HepG2 (cell line): ENCODE results near the gene IQSEC1. TPM values are rescaled to one million over a fixed set of nuclear protein-coding genes. Genes with fewer than 3 reads are reported as not detected.

ENCODE experiments used
- CC2D1A ChIP-seq: sonication (generic); formaldehyde crosslinking; IDR thresholded peaks from 2 replicates; pipeline ENCODE4 v1.8.1; 2023; ENCODE audit warnings: mild to moderate bottlenecking, missing genetic modification reagents
- FUBP1 ChIP-seq: sonication (generic); formaldehyde crosslinking; IDR thresholded peaks from 2 replicates; pipeline ENCODE4 v1.5.1; 2020; ENCODE audit warnings: missing genetic modification reagents, mild to moderate bottlenecking, borderline replicate concordance
- GLMP ChIP-seq: sonication (generic); formaldehyde crosslinking; IDR thresholded peaks from 2 replicates; pipeline ENCODE4 v1.9.0; 2021; ENCODE audit warnings: missing genetic modification reagents, mild to moderate bottlenecking, borderline replicate concordance
- IRF2 ChIP-seq: IDR thresholded peaks from 2 replicates; pipeline ENCODE4 v1.6.1; 2018; ENCODE audit warnings: missing genetic modification reagents, missing compliant biosample characterization
- POGZ ChIP-seq: sonication (generic); formaldehyde crosslinking; IDR thresholded peaks from 2 replicates; pipeline ENCODE4 v1.4.0; 2020; ENCODE audit warnings: mild to moderate bottlenecking, missing genetic modification reagents
- REPIN1 ChIP-seq: sonication (generic); formaldehyde crosslinking; IDR thresholded peaks from 2 replicates; pipeline ENCODE4 v1.8.0; 2022; ENCODE audit warnings: missing genetic modification reagents, low read depth, mild to moderate bottlenecking, borderline replicate concordance
- SMC3 ChIP-seq: IDR thresholded peaks from 2 replicates; pipeline ENCODE4 v1.6.1; 2011; ENCODE audit warnings: low read length, improper control_type of control experiment
- TCF7L2 ChIP-seq: IDR thresholded peaks from 2 replicates; pipeline ENCODE4 v1.6.1; 2011; ENCODE audit warnings: mild to moderate bottlenecking, low read depth, low read length, moderate library complexity
- ZBTB2 ChIP-seq: sonication (generic); formaldehyde crosslinking; IDR thresholded peaks from 2 replicates; pipeline ENCODE4 v1.8.0; 2022; ENCODE audit warnings: low read depth, missing genetic modification reagents
- ZNF230 ChIP-seq: sonication (generic); formaldehyde crosslinking; IDR thresholded peaks from 2 replicates; pipeline ENCODE4 v1.4.0; 2020; ENCODE audit warnings: mild to moderate bottlenecking, missing genetic modification reagents
- ZNF644 ChIP-seq: IDR thresholded peaks from 2 replicates; pipeline ENCODE4 v1.6.1; 2016; ENCODE audit warnings: low read depth
- ZNF766 ChIP-seq: sonication (generic); formaldehyde crosslinking; IDR thresholded peaks from 2 replicates; pipeline ENCODE4 v1.5.0; 2020; ENCODE audit warnings: missing genetic modification reagents, borderline replicate concordance
- ZNF773 ChIP-seq: sonication (generic); formaldehyde crosslinking; IDR thresholded peaks from 2 replicates; pipeline ENCODE4 v1.4.0; 2020; ENCODE audit warnings: missing genetic modification reagents, borderline replicate concordance
- ZSCAN30 ChIP-seq: sonication (generic); formaldehyde crosslinking; IDR thresholded peaks from 2 replicates; pipeline ENCODE4 v1.5.0; 2020; ENCODE audit warnings: mild to moderate bottlenecking, missing genetic modification reagents
- ZXDC ChIP-seq: sonication (generic); formaldehyde crosslinking; IDR thresholded peaks from 2 replicates; pipeline ENCODE4 v1.5.0; 2020; ENCODE audit warnings: mild to moderate bottlenecking, missing genetic modification reagents
- polyA plus RNA-seq, 8 experiments: library from polyadenylated mRNA; depleted of rRNA in 3 of 8; stranded (reverse) in 7 of 8; unstranded in 1 of 8; fragments of >200 nt; fragmentation: Illumina TruSeq in 4 of 8; extraction: Trizol in 4 of 8; gene quantifications; 2 replicates each; pipeline versions ENCODE4 v1.2.1 to v1.2.3, GENCODE V29; 2011 to 2016; ENCODE audit warnings: low read depth in 4 of 8, missing spikeins in 1 of 8, mixed read lengths in 1 of 8; ENCODE audit not compliant: insufficient read depth in 1 of 8
- total RNA-seq, 5 experiments: library from RNA; depleted of rRNA; stranded (reverse); fragments of >200 nt; fragmentation: Illumina TruSeq; extraction: Trizol; gene quantifications; 2 replicates each; pipeline ENCODE4 v1.2.3, GENCODE V29; 2016; ENCODE audit warnings: low read depth in 1 of 5

Gene IQSEC1
- total and polyA plus RNA-seq, 2 of the 13 experiments (the other 11 are each of a cell fraction or from before 2014, with no cell fraction given), result 17.4 to 20.2 TPM

- TF ChIP-seq ZXDC (CRISPR knock-in tag) (no peak), GLMP (no peak), FUBP1 (no peak), TCF7L2 (no peak), ZSCAN30 (CRISPR knock-in tag) (no peak), POGZ (CRISPR knock-in tag) (peak; percentile 45; the same call in 1 of the 2 replicates), ZNF230 (CRISPR knock-in tag) (no peak), CC2D1A (CRISPR knock-in tag) (no peak), ZNF773 (CRISPR knock-in tag) (no peak), ZNF766 (CRISPR knock-in tag) (no peak), SMC3 (no peak), IRF2 (CRISPR knock-in tag) (no peak), REPIN1 (CRISPR knock-in tag) (no peak), ZBTB2 (CRISPR knock-in tag) (no peak), ZNF644 (CRISPR knock-in tag) (0 out of 2 replicates have a peak, but pooled peaks have one; percentile 13)
Measured at GRCh38 chr3:13111873-13112520, 38.8 kb upstream of the IQSEC1 start (continued).
